K562 (cell line): ENCODE measurements around the gene NKX6-2. TPM values are rescaled to one million over a fixed set of nuclear protein-coding genes. Genes with fewer than 3 reads are reported as not detected.

ENCODE experiments used
- ATAC-seq: fragments of 200-7000 bp; cut with Tn5 transposase; 3 replicates; pipeline ENCODE4 v1.9.1; 2020; ENCODE audit warnings: moderate library complexity
- BruUV-seq: library from RNA; stranded (reverse); fragments of 400-500 nt; replicated peaks from 2 replicates; lab custom pipeline; 2021; lab: Mats Ljungman, UMichigan
- CTCF ChIA-PET: fragments of 300-600 bp; formaldehyde crosslinking; extraction: SDS; loops from one replicate; lab custom pipeline; 2021; ENCODE audit warnings: low intra/inter-chr PET ratio; lab: Yijun Ruan, JAX
- POLR2A ChIA-PET: fragments of 300-600, 350-650 bp; sonication (Branson Sonifier 250); formaldehyde crosslinking; extraction: SDS; loops from one replicate; lab custom pipeline; 2021; ENCODE audit warnings: antibody characterized with exemption, inconsistent platforms; lab: Yijun Ruan, JAX
- DNase-seq, 4 experiments: peaks; one replicate each; pipeline versions ENCODE4 v3.0.0 to v3.0.0-alpha.2; 2011 to 2018; ENCODE audit warnings: low spot score in 3 of 4, mixed read lengths in 3 of 4; ENCODE audit errors: extremely low read depth in 1 of 4
- FAIRE-seq: peaks from 2 replicates; lab custom pipeline; 2011; peaks lifted over from hg19 to GRCh38; lab: Jason Lieb, UNC
- H2AFZ ChIP-seq: 2 replicates; pipeline ENCODE4 v1.6.0; 2011; ENCODE audit warnings: low read depth, low read length, control low read depth, inconsistent platforms
- H3K27ac ChIP-seq: fragments of 200-600 bp; 3 replicates; pipeline ENCODE4 v1.8.0; 2011; ENCODE audit warnings: low read depth, mild to moderate bottlenecking, control low read depth, inconsistent platforms, low read length, moderate library complexity, mixed read lengths; ENCODE audit errors: extremely low read depth
- H3K27me3 ChIP-seq, 2 experiments: fragments of 300-600 bp in 1 of 2; 2 replicates in 1 of 2; 3 replicates in 1 of 2; pipeline versions ENCODE4 v1.6.0 to v1.8.0; 2011; ENCODE audit warnings: inconsistent platforms in 2 of 2, low read length in 2 of 2, mild to moderate bottlenecking in 1 of 2, mixed read lengths in 1 of 2, moderate library complexity in 1 of 2; ENCODE audit not compliant: control insufficient read depth in 2 of 2, insufficient read depth in 2 of 2
- H3K36me3 ChIP-seq: fragments of 300-600 bp; 3 replicates; pipeline ENCODE4 v1.8.0; 2011; ENCODE audit warnings: mild to moderate bottlenecking, low read length, inconsistent platforms; ENCODE audit not compliant: control insufficient read depth, insufficient read depth
- H3K4me1 ChIP-seq, 2 experiments: fragments of 200-600 bp in 1 of 2; replicated peaks in 1 of 2; 2 replicates in 1 of 2; 3 replicates in 1 of 2; pipeline versions ENCODE4 v1.5.1 to v1.8.0; 2011; ENCODE audit warnings: inconsistent platforms in 2 of 2, low read length in 2 of 2, mild to moderate bottlenecking in 1 of 2, mixed read lengths in 1 of 2, moderate library complexity in 1 of 2; ENCODE audit not compliant: control insufficient read depth in 2 of 2, insufficient read depth in 2 of 2
- H3K4me2 ChIP-seq: 2 replicates; pipeline ENCODE4 v1.6.1; 2011; ENCODE audit warnings: low read length, control low read depth, inconsistent platforms, mixed read lengths; ENCODE audit not compliant: insufficient read depth
- H3K4me3 ChIP-seq: fragments of 200-600 bp; sonication (generic), shearing (Covaris generic); 2 replicates; pipeline ENCODE4 v1.5.1; 2016; ENCODE audit warnings: control low read depth, inconsistent platforms
- H3K79me2 ChIP-seq: fragments of 200-600 bp; 3 replicates; pipeline ENCODE4 v1.8.0; 2011; ENCODE audit warnings: low read length, inconsistent platforms; ENCODE audit not compliant: control insufficient read depth, insufficient read depth
- H3K9ac ChIP-seq, 2 experiments: 2 replicates each; pipeline versions ENCODE4 v1.6.0 to v1.6.1; 2011; ENCODE audit warnings: low read depth in 2 of 2, low read length in 2 of 2, control low read depth in 1 of 2, inconsistent platforms in 1 of 2, mild to moderate bottlenecking in 1 of 2, mixed read lengths in 1 of 2; ENCODE audit not compliant: insufficient read depth in 1 of 2
- H3K9me1 ChIP-seq: one replicate; pipeline ENCODE4 v1.6.0; 2011; ENCODE audit warnings: inconsistent platforms, mild to moderate bottlenecking, low read length, moderate library complexity; ENCODE audit not compliant: control insufficient read depth, insufficient read depth
- H3K9me3 ChIP-seq: replicated peaks from 2 replicates; pipeline ENCODE4 v1.5.1; 2011; ENCODE audit warnings: low read depth, low read length, inconsistent platforms; ENCODE audit not compliant: control insufficient read depth, insufficient read depth
- H4K20me1 ChIP-seq: replicated peaks from 2 replicates; pipeline ENCODE4 v1.6.1; 2011; ENCODE audit warnings: low read length, inconsistent platforms, mixed read lengths; ENCODE audit not compliant: control insufficient read depth, insufficient read depth
- CBX1 ChIP-seq: sonication (generic); IDR thresholded peaks from 2 replicates; pipeline ENCODE4 v1.6.1; 2016; ENCODE audit warnings: antibody characterized with exemption, low read depth, mild to moderate bottlenecking
- ESRRB ChIP-seq: fragments of 250-450 bp; sonication (Bioruptor Pico); IDR thresholded peaks from 2 replicates; pipeline ENCODE4 v1.5.0; 2020; ENCODE audit warnings: mild to moderate bottlenecking, moderate library complexity, borderline replicate concordance
- FOSL1 ChIP-seq: fragments of 200-800 bp; sonication (Bioruptor generic); conservative IDR thresholded peaks from 2 replicates; pipeline ENCODE4 v1.6.1; 2016; ENCODE audit warnings: missing genetic modification characterization, missing compliant biosample characterization
- HMGN3 ChIP-seq: IDR thresholded peaks from 2 replicates; pipeline ENCODE4 v1.6.1; 2011; ENCODE audit warnings: borderline replicate concordance, low read depth, mild to moderate bottlenecking, mixed read lengths, low read length; ENCODE audit not compliant: insufficient read length; ENCODE audit errors: extremely low read depth
- JUNB ChIP-seq: fragments of 450-650 bp; formaldehyde crosslinking; conservative IDR thresholded peaks from 2 replicates; pipeline ENCODE4 v1.4.0; 2020; ENCODE audit warnings: mild to moderate bottlenecking
- NCOA2 ChIP-seq, 2 experiments: fragments of 450-650 bp; IDR thresholded peaks; 2 replicates each; pipeline ENCODE4 v1.6.1; 2018; ENCODE audit warnings: mild to moderate bottlenecking in 2 of 2, moderate library complexity in 1 of 2; ENCODE audit not compliant: partially characterized antibody in 2 of 2
- POLR3A ChIP-seq: IDR thresholded peaks from 2 replicates; pipeline ENCODE4 v1.6.1; 2011; ENCODE audit warnings: borderline replicate concordance, mild to moderate bottlenecking, moderate library complexity; ENCODE audit not compliant: insufficient read length, insufficient read depth; ENCODE audit errors: extremely low read depth
- RNF2 ChIP-seq: sonication (generic); IDR thresholded peaks from 2 replicates; pipeline ENCODE4 v1.6.1; 2016
- ZC3H11A ChIP-seq: IDR thresholded peaks from 2 replicates; pipeline ENCODE4 v1.6.1; 2012; ENCODE audit warnings: low read depth, low read length, improper control_type of control experiment
- ZFP1 ChIP-seq: fragments of 450-650 bp; formaldehyde crosslinking; IDR thresholded peaks from 2 replicates; pipeline ENCODE4 v1.4.0; 2020; ENCODE audit warnings: mild to moderate bottlenecking, mixed read lengths
- ZFPM2 ChIP-seq: fragments of 250-450 bp; sonication (Bioruptor Pico); IDR thresholded peaks from 2 replicates; pipeline ENCODE4 v1.5.1; 2022; ENCODE audit warnings: mild to moderate bottlenecking
- ZNF77 ChIP-seq: fragments of 250-450 bp; sonication (Bioruptor Pico); IDR thresholded peaks from 2 replicates; pipeline ENCODE4 v1.5.0; 2020
- WGBS: fragments of 100-300 bp; shearing (Covaris generic); methylation state at CpG from one replicate; pipeline ENCODE4 v1.1.6; 2016; ENCODE audit warnings: low coverage, mixed read lengths; ENCODE audit not compliant: insufficient coverage; ENCODE audit errors: missing lambda C conversion rate; 5-methylcytosine and 5-hydroxymethylcytosine counted together
- in situ Hi-C: fragments of 300-500 bp; cut with MboI; formaldehyde crosslinking; loops from 4 replicates; pipeline ENCODE4 v1.15.0; 2018; ENCODE audit warnings: inconsistent platforms, mixed read lengths
- intact Hi-C: fragments of 100-400 bp; cut with micrococcal nuclease; formaldehyde crosslinking; loops from 2 replicates; pipeline ENCODE4 v1.14.2; 2022
- polyA plus RNA-seq, 8 experiments: library from polyadenylated mRNA; depleted of rRNA in 4 of 8; stranded (reverse) in 5 of 8; unstranded in 3 of 8; fragments of >200 nt; fragmentation: Nextera tagmentation in 2 of 8; fragmentation: Illumina TruSeq in 1 of 8; extraction: Ambion mirVana in 2 of 8; extraction: Trizol in 1 of 8; gene quantifications; 2 replicates each; pipeline versions ENCODE4 v1.2.1 to v1.2.3, GENCODE V29; 2011 to 2014; ENCODE audit warnings: inconsistent platforms in 1 of 8, missing spikeins in 1 of 8
- total RNA-seq, 7 experiments: library from RNA; depleted of rRNA in 6 of 7; stranded (reverse); fragments of >200 nt in 6 of 7; fragmentation: Illumina TruSeq in 2 of 7; extraction: Trizol in 2 of 7; gene quantifications; 2 replicates each; pipeline versions ENCODE4 v1.2.1 to v1.2.3, GENCODE V29; 2011 to 2021; ENCODE audit warnings: low replicate concordance in 1 of 7
- TF ChIP-seq, protein P1 (sequence below), 2 experiments: fragments of 450-650 bp in 1 of 2; sonication (generic) in 1 of 2; formaldehyde crosslinking in 1 of 2; IDR thresholded peaks; 2 replicates each; pipeline versions ENCODE4 v1.7.1 to v1.9.0; 2016 to 2022; ENCODE audit warnings: inconsistent platforms in 1 of 2, mild to moderate bottlenecking in 1 of 2, missing genetic modification reagents in 1 of 2

The NKX6-2 gene
- total and polyA plus RNA-seq, 9 of the 15 experiments (the other 6 are each of a cell fraction or from before 2014, with no cell fraction given), result 1.0 to 1.6 TPM; not detected in 7

DNA sequence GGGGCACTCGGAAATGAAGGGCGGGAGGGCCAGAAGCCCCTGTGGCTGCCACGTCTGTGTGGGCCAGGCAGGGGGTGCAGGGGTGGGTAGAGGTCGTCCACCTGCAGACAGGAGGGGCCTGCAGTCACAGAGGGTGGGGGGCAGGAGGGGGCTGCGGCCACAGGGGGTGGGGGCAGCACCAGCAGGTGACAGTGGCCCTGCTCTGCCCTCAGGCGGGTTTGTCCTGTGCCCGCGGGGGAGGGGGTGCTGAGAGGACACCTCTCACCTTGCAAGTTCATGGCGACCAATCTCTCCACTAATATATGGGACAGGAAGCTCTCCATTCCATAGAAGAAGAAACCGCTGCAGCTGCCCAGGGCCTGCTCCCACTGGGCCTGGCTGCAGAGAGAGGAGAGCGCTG is 26.6 kb upstream of the NKX6-2 start:
- BruUV-seq, result no TSS peak
- ATAC-seq, result no peak
- Histone ChIP-seq H3K79me2 (no peaks in the 10 kb centered on the region), H2AFZ (no peak overlapping the region), H3K36me3 (no peaks in the 10 kb centered on the region), H4K20me1 (no peaks in the 10 kb centered on the region), H3K4me2 (no peak overlapping the region), H3K27ac (no peak overlapping the region), H3K4me1 (peaks cover 0 to 12% of the 10 kb centered on the region in 2 experiments; a peak in 1 of 5 replicates), H3K9ac (no peak overlapping the region), H3K4me3 (no peak overlapping the region), H3K9me3 (no peaks in the 10 kb centered on the region), H3K9me1 (no peaks in the 10 kb centered on the region), H3K27me3 (peaks cover 8 to 39% of the 10 kb centered on the region in 2 experiments; a peak in 3 of 5 replicates)
- FAIRE-seq, result no peak
- DNase-seq, result no peak
- in situ Hi-C loops, result no loop called here
- intact Hi-C loops, result no loop called here
- CTCF ChIA-PET, result no interaction called here
- POLR2A ChIA-PET, result no interaction called here
- no CpG with 5 or more reads among the region's 11 CpGs for WGBS
- TF ChIP-seq RNF2 (no peak), FOSL1 (tag) (no peak), POLR3A (no peak), NCOA2 (IDR thresholded peaks at IDR 0.05; ENCODE audit: partially characterized antibody in 2 of 2) (no peak), HMGN3 (no peak), ZFPM2 (CRISPR knock-in tag) (no peak), ZC3H11A (no peak), JUNB (CRISPR knock-in tag) (no peak), ZFP1 (no peak), ZNF77 (CRISPR knock-in tag) (no peak), ESRRB (CRISPR knock-in tag) (no peak), CBX1 (no peak)
- TF ChIP-seq, protein P1, sequence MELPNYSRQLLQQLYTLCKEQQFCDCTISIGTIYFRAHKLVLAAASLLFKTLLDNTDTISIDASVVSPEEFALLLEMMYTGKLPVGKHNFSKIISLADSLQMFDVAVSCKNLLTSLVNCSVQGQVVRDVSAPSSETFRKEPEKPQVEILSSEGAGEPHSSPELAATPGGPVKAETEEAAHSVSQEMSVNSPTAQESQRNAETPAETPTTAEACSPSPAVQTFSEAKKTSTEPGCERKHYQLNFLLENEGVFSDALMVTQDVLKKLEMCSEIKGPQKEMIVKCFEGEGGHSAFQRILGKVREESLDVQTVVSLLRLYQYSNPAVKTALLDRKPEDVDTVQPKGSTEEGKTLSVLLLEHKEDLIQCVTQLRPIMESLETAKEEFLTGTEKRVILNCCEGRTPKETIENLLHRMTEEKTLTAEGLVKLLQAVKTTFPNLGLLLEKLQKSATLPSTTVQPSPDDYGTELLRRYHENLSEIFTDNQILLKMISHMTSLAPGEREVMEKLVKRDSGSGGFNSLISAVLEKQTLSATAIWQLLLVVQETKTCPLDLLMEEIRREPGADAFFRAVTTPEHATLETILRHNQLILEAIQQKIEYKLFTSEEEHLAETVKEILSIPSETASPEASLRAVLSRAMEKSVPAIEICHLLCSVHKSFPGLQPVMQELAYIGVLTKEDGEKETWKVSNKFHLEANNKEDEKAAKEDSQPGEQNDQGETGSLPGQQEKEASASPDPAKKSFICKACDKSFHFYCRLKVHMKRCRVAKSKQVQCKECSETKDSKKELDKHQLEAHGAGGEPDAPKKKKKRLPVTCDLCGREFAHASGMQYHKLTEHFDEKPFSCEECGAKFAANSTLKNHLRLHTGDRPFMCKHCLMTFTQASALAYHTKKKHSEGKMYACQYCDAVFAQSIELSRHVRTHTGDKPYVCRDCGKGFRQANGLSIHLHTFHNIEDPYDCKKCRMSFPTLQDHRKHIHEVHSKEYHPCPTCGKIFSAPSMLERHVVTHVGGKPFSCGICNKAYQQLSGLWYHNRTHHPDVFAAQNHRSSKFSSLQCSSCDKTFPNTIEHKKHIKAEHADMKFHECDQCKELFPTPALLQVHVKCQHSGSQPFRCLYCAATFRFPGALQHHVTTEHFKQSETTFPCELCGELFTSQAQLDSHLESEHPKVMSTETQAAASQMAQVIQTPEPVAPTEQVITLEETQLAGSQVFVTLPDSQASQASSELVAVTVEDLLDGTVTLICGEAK (IDR thresholded peaks at IDR 0.05), result no peak
- TF ChIP-seq, protein P1 (CRISPR knock-in tag; IDR thresholded peaks at IDR 0.05), result no peak
